Stimulated activated naive CD8-positive, alpha-beta T cell treated with anti-CD3 and anti-CD28 coated beads, Interleukin-15, Interleukin-2, amounts not matched to agents 100 U/mL and 50 U/mL, for 24 hours (primary cell): ENCODE measurements around the gene PLEKHM1.

ENCODE experiments used
- ATAC-seq: fragments of 150-1000 bp; cut with Tn5 transposase; one replicate; pipeline ENCODE4 v1.10.0; 2021
- DNase-seq: peaks from one replicate; pipeline ENCODE4 v3.0.0; 2021

The PLEKHM1 gene

GRCh38 chr17:45427181-45427835 lies 63.2 kb downstream of the PLEKHM1 start:
- no peak for DNase-seq
- no peak for ATAC-seq

GRCh38 chr17:45426561-45426960 lies 64.0 kb downstream of the PLEKHM1 start:
- DNase-seq (no peak), ATAC-seq (no peak)

DNA sequence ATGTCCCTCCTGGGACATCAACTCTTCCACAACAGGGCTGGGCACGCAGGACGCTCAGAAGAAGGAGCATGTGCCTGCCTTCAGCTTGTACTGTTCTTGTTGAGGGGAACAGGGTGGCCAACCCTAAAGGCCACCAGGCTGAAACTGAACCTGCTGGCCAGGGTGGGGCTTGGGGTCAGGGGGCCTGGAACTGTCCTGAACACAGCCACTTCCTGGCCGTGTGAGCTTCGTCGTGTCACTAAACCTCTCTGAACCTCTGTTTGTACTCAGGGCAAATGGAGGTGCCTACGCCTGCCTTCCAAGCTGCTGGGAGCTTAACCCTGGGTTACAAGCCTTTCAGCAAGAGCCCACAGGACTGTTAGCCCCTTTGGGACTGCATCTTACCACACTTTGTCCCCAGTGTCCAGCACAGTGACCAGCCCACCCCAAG lies 64.5 kb downstream of the PLEKHM1 start:
- no peak for DNase-seq
- ATAC-seq: no peak

DNA sequence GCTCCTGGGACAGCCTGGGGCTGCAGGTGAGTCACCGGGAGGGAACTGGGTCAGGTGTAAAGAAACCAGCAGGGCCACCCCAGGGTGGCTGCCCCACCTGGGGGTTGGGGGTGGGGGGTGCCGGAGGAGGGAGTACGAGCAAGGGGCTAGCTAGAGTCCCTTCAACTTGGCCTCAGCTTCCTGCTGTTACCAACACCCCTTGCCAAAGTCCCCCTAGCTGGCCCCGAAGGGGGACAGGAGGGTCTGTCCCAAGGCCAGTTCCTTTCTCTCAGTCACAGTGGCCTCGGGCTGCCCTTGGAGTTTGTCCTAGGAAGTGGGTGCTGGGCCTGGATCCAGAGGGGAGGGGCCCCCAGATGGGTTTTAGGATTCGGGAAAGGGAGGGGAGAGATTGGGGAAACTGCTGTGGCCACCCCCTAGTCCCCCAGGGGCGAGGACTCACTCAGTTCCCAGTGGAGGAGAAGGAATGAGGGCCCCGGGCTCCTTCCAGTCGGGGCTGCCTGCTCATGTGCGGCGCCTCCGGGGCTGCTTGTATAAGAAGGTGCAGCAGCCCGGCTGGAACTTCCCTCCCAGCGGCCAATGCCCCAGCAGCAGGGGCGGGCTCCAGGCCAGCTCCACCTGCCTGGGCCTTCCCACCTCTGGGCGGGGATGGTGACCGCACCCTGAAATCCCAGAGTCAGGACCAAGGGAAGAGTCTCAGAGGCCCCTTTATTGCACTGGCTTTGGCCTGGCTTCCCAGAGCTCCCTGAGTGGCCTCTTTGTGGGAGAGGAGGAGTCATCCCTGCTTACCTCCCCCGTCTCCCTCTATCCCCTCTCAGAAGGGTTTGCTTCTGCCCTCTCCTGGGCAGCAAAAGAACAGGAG lies 65.2 kb downstream of the PLEKHM1 start:
- DNase-seq (no peak), ATAC-seq (no peak)

DNA sequence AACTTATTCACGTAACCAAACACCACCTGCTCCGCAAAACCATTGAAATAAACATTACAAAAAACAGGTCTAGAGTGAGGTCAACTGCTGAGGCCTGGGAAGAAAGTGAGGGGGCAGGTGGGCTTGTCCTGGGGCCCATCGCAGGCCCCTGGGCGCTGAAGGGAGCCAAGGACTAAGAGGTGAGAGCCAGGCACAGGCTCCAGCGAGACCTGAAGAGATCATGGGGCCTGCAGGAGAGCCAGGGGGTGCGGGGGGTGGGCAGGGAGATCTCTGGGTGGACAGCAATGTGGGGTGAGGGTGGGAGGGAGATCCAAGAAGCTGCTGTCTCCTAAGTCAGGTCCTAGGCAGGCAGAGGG lies 65.8 kb downstream of the PLEKHM1 start:
- no peak for ATAC-seq
- DNase-seq: no peak

GRCh38 chr17:45423975-45424335 lies 66.6 kb downstream of the PLEKHM1 start:
- no peak for ATAC-seq
- DNase-seq: no peak

DNA sequence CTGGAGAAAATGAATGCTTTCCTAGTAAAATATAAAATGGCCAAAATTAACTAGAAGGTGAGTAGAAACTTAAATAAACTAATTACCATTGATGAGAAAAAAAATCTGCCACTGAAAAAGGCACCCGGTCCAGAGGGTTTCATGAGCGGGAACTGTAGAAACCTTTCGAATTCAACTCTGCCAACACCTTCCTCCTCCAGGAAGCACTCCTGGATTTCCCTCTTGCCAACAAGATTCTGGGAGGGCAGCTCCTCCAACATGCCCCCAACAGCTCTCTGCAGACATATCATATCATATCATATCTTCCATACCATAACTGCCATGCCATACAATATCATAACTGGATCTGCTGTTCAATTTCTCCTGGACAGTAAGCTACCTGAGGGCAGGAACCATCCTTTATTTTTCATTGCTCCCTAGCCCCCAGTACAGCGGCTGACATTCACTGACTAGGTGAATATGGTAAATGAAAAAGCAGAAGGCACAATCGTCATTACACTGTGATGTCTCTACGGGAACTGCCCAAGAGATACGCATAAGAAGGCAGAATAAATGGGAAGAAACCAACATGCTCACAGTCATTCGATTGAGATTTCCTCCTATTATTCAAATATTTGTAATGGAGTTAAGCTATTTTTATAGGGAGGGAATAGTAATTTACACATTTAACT lies 67.1 kb downstream of the PLEKHM1 start:
- no peak for DNase-seq
- no peak for ATAC-seq

DNA sequence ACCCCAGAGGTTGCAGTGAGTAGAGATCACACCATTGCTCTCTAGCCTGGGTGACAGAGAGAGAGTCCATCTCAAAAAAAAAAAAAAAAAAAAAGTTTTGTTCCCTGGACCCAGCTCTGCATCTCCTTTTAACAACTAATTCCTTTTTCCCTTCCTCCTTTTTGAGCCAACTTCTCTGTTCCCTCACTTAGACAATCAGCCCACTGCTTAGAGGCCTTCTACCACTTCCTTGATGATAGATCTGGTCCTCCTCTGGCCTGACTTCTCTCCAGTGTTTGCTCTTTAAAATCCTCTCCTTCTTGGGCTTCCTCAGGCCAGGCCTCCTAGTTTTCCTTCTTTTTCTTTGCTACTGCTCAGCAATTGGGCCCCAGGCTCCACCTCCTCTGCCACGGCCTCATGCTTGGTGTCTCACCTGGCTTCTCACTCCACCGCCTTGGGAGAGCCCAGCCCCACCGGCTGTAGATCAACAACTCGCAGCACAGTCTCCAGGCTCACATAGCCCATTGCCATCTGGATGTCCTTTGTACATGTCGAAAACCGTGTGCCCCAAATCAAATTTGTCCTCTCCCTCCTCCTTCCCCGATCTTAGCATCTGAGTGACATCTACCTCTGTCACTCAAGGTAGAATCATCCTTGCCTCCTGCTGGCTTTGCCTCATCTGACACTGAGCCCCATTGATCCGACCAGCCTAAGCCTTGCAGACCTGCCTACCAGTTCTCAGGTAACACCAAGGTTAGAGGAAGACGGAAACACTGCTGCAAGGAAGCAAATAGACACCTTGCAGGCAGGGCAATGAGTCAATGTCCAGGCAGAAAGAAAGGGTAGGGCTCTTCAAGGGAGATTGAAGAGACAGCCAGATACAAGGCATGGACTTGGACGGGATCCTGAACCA lies 75.3 kb downstream of the PLEKHM1 start:
- no peak for DNase-seq

GRCh38 chr17:45413498-45413923 lies 77.0 kb downstream of the PLEKHM1 start:
- no peak for ATAC-seq
- no peak for DNase-seq

More for the DNA sequence above, 75.3 kb downstream of the PLEKHM1 start:
- ATAC-seq: no peak

DNA sequence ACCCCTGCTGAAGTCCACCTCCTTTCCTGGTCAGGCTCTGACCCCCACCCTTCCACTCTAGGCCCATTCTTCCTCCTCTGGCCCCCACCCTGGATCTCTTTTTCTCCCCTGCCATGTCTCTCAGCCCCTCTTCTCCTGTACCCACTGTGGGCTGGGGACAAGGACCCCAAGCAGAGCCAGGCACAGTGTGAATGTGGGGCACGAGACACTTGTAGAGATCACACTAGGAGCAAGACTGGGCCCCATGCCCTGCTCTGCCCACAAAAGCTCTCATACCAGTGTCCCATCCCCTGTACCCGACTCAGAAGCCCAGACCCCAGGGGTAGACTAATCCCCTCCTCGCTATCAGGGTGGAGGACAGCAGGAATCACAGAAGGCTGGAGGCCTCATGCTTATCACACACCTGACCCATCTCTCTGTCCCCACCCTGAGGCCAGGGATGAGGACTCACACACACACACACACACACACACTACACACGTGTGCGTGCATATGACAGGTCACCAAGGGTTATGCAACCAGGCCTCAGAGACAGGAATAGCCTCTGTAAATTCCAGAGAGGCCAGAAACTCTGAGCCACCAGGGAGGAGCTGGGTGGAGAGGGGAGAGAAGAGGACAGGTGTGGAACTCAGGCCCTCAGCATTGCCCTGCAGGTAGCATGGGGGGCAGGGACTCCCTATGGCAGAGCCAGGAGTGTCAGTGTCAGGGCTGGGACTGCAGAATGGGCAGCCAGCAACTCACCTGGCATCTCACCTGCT lies 79.0 kb downstream of the PLEKHM1 start:
- ATAC-seq (no peak), DNase-seq (no peak)

- ATAC-seq (peak; percentile 75), DNase-seq (peak; percentile 71)
Observed at GRCh38 chr17:45410144-45411091, 80.1 kb downstream of the PLEKHM1 start.

- no peak for DNase-seq
- peak; percentile 17 for ATAC-seq
Observed at GRCh38 chr17:45409659-45410076, 80.9 kb downstream of the PLEKHM1 start.

- no peak for ATAC-seq
- no peak for DNase-seq
Observed at GRCh38 chr17:45408611-45409421, 81.7 kb downstream of the PLEKHM1 start.

GRCh38 chr17:45406107-45406506 lies 84.4 kb downstream of the PLEKHM1 start:
- DNase-seq: no peak

GRCh38 chr17:45405250-45406086 lies 85.1 kb downstream of the PLEKHM1 start:
- ATAC-seq (no peak), DNase-seq (no peak)

More at GRCh38 chr17:45406107-45406506, 84.4 kb downstream of the PLEKHM1 start:
- ATAC-seq: no peak

GRCh38 chr17:45404870-45405249 lies 85.7 kb downstream of the PLEKHM1 start:
- ATAC-seq: no peak
- DNase-seq: no peak

GRCh38 chr17:45403906-45404490 lies 86.5 kb downstream of the PLEKHM1 start:
- DNase-seq: no peak
- ATAC-seq: no peak

DNA sequence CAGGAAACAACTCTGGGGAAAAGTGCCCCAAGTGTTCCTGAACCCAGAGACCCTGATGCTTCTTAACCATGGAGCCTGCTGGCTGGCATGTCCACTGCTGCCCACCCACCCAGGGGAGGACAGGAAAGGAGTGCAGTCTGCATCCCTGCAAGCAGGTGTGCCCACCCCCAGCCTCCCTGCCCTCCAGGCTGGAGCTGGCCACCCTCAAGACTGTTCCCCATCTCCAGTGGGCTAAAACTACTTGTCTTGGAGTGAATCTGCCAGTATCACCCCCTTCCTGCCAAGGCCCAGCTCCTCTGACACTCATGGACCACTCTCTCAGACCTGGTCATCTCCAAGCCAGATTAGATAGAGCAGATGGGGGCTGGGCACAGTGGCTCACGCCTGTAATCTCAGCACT lies 87.6 kb downstream of the PLEKHM1 start:
- ATAC-seq (no peak), DNase-seq (no peak)
